GM10248 (cell line): Measurements from ENCODE around the gene POC1B.

Experiments used
- CTCF ChIA-PET: fragments of 300-600 bp; sonication (Branson Sonifier 250); formaldehyde crosslinking; extraction: SDS; loops from one replicate; lab custom pipeline; 2021; ENCODE audit warnings: antibody characterized with exemption; lab: Yijun Ruan, JAX
- POLR2A ChIA-PET: fragments of 350-650 bp; sonication (Branson Sonifier 250); formaldehyde crosslinking; extraction: SDS; loops from one replicate; lab custom pipeline; 2020; ENCODE audit warnings: antibody characterized with exemption; lab: Yijun Ruan, JAX
- DNase-seq: peaks from one replicate; pipeline ENCODE4 v3.0.0; 2012; ENCODE audit errors: extremely low spot score
- CTCF ChIP-seq: IDR thresholded peaks from 2 replicates; pipeline ENCODE4 v1.5.1; 2012; ENCODE audit warnings: mild to moderate bottlenecking, low read depth; ENCODE audit errors: extremely low read depth, missing control alignments, control extremely low read depth

POC1B gene

GRCh38 chr12:89552376-89552775 is 26.5 kb upstream of the POC1B start:
- DNase-seq = no peak
- POLR2A ChIA-PET = no interaction called here
- no peak for TF ChIP-seq CTCF
- CTCF ChIA-PET = interaction anchor here (1.3 to 4.0 kb wide), 3 partner anchors 9 to 552 kb away, joined by 3 to 21 read pairs (median 7); no protein-coding TSS in a partner anchor

GRCh38 chr12:89551747-89552146 is 25.9 kb upstream of the POC1B start:
- TF ChIP-seq CTCF = no peak
- ChIA-PET POLR2A (no interaction called here), CTCF (interaction anchor here (1.3 to 4.0 kb wide), 5 partner anchors 9 to 553 kb away, joined by 3 to 21 read pairs (median 3); no protein-coding TSS in a partner anchor)
- DNase-seq = no peak

- ChIA-PET CTCF (interaction anchor here (2.5 kb wide), 1 partner anchor 557 kb away, joined by 11 read pairs; no protein-coding TSS in a partner anchor), POLR2A (no interaction called here)
- no peak for DNase-seq
- no peak for TF ChIP-seq CTCF
Observed at GRCh38 chr12:89547101-89547500, 21.3 kb upstream of the POC1B start.

- TF ChIP-seq CTCF = no peak
- ChIA-PET POLR2A (no interaction called here), CTCF (interaction anchor here (2.5 kb wide), 1 partner anchor 557 kb away, joined by 11 read pairs; no protein-coding TSS in a partner anchor)
- no peak for DNase-seq
Observed at GRCh38 chr12:89546151-89546550, 20.3 kb upstream of the POC1B start.

- POLR2A ChIA-PET = interaction anchor here (0.6 kb wide), 1 partner anchor 165 kb away, joined by 3 read pairs; no protein-coding TSS in a partner anchor
- CTCF ChIA-PET = interaction anchor here (0.8 to 4.1 kb wide), 19 partner anchors 7 to 1310 kb away, joined by 3 to 60 read pairs (median 6); partner anchors contain the start of genes GALNT4 and POC1B
- no peak for DNase-seq
- TF ChIP-seq CTCF = no peak
Observed at GRCh38 chr12:89544681-89545184, 18.9 kb upstream of the POC1B start.

- TF ChIP-seq CTCF = no peak
- POLR2A ChIA-PET = interaction anchor here (0.6 kb wide), 1 partner anchor 166 kb away, joined by 3 read pairs; no protein-coding TSS in a partner anchor
- no peak for DNase-seq
- CTCF ChIA-PET = interaction anchor here (0.6 to 4.1 kb wide), 32 partner anchors 8 to 1401 kb away, joined by 3 to 60 read pairs (median 4); partner anchors contain the start of genes GALNT4 and POC1B
Observed at GRCh38 chr12:89544022-89544421, 18.2 kb upstream of the POC1B start.
